GM10847 (cell line): Measurements from ENCODE around the gene KRT35.

Experiments used
- POLR2A ChIP-seq: IDR thresholded peaks from 2 replicates; pipeline ENCODE4 v1.6.1; 2011; ENCODE audit not compliant: insufficient read length; ENCODE audit errors: extremely low read depth

KRT35 gene

DNA sequence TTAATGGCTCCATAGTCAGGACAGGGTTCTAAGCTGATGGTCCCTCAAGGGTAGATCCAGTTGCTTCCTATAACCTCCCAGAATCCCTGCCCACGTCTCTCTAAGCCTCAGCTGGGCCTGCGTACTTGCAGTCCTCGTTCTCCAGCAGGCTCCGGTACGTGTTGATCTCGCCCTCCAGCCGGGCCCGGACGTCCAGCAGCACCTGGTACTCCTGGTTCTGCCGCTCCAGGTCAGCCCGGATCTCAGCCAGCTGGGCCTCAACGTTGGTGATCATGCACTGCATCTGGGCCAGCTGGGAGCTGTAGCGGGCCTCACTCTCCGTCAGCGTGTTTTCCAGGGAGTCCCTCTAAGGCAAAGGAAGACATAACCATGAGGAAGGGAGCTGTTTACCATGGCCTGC is 18.2 kb downstream of the KRT35 start:
- TF ChIP-seq POLR2A, result no peak

DNA sequence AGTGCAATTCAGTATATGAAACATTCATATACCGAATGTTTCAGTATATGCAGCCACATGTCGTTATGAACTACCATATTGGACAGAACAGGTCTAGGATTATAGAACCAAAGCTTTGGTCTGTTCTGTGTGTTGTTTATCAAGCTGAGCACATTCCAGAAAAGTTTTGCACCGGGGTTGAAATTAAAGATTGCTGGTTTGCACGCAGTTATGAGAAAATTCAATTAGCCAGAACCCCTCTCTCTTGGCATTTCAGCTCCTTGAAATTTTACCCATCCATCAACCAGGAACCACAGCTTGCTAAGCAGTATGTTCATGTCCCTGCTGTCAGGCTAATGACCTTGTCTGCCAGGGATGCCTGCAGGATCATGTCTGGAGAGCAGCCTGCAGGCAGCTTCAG is 23.3 kb downstream of the KRT35 start:
- no peak for TF ChIP-seq POLR2A

DNA sequence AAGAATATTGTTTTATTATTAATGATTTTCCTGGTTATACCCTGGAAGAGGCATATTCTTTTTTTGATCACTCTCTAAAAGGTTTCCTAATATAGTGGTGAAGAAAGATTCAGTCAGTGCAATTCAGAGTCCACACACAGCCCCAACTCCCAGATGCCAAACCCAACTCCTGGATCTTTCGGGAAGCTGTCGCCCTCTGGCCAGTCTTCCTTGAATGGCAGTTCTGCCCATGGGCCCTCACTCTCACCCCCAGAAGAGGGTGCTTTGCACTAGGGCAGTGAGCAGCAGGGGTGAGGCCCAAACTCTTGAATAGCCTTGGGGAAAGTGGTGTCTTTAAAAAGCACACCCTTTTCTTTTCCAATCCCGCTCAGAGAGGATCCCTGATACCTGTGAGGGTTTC is 24.7 kb downstream of the KRT35 start:
- no peak for TF ChIP-seq POLR2A

DNA sequence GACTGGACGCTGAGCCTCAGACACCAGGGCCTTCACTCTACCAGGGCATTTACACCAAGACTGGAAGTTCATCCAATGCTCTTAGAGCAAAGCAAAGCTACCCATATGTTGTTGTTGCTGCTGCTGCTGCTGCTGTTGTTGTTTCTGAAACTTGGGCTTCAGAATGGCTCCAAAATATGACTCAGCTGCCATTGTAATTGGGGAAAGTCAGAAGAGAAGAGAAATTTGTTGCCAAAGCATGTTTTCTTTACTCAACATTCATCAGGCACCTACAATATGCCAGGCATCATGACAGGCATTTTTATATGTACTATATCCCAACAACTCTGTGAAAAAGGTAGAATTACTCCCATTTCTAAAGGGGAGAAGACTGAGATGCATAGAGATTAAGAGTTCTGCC is 25.7 kb downstream of the KRT35 start:
- TF ChIP-seq POLR2A, result no peak

DNA sequence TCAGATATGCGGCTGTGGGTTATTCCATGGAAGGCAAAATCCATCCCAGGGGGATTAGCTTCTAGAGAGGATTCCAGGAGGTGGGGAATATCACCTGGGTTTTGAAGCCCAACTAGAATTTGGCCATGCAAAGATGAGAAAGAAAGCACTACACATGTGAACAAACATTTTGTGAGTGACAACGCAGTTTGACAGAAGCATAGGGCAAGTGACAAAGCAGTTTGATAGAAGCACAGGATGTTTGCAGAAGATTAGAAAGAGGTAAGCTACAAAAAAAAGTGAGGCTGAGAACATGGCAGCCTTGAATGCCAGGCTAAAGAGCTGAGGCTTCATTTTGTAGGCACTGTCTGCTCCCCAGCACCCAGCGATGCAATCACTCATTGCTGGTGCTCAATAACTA is 27.9 kb downstream of the KRT35 start:
- no peak for TF ChIP-seq POLR2A

DNA sequence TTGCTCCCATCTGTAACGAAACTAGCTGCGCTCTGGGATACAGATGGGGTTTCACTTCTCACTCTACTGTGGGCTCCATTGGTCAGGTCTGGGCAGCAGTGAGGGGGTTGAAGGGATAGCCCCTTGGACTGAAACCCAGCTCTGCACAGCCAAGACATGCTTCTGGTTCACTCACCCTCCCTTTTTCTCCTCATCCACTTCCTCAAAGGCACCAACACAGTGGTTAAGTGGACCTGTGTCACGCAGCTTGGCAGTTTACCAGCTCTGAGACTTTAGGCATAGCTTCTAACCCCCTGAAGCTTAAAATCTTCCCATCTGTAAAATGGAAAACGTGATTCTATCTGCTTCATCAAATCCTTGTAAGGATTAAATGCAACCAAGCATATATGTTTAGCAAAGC is 28.7 kb downstream of the KRT35 start:
- no peak for TF ChIP-seq POLR2A

DNA sequence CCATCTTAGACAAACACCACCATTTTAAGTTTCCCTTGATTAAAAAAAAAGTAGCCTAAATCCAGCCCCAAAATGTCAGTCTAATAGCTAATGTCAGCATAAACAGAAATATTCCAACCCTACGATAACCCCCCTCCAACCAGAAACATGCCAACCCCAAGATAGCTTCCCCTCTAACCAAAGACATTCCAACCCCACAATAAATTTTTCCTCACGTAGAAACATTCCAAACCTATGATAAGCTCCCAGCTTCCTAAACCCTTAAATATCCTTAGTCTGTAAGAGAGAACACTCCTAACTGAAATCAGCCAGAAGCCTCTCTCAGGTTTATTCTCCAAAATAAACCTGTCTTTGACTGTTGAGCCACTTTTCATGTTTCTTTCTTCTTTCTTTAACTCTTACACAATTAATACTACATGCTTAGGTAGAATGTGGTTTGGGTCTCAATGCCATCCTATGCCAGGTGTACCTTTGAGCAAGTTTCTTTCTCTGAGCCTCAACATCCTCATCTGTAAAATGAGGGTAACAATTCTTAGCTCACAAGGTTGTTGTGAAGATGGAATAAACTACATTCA is 29.7 kb downstream of the KRT35 start:
- TF ChIP-seq POLR2A, result no peak

DNA sequence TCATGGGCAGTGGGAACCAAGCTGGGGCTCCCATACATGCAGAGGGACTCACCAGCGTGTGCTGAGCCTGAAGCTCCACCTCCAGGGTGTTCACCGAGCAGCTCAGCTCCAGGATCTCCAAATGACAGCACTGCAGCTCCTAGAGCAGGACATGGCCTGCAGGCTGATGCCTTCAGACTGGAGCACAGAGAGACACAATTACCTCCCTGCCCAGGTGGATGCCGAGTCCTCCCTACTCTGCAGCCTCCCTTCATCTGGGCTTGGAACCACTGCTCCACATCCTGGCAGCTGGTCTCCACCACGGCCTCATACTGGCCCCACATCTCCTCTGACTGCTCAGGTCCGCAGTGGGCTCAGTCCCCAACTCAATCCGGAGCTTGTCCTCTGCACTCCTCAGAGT is 31.9 kb downstream of the KRT35 start:
- TF ChIP-seq POLR2A, result no peak

DNA sequence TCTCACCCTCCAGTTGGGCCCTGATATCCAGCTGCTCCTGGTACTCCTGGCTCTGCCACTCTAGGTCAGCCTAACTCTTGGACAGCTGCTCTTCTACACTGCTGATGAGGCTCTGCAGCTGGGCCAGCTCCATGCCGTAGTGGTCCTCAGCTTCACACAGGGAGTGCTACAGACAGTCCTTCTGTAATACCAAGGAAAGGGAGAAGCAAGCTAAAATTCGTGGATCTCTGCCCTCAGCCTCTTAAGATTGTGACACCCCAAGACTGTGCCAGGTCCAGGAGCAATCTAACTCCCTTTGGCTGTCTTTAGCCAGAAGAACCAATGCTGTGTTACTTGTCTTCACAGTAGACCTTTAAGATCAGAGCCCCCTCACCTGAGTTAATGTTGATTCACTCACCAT is 32.4 kb downstream of the KRT35 start:
- TF ChIP-seq POLR2A, result no peak

DNA sequence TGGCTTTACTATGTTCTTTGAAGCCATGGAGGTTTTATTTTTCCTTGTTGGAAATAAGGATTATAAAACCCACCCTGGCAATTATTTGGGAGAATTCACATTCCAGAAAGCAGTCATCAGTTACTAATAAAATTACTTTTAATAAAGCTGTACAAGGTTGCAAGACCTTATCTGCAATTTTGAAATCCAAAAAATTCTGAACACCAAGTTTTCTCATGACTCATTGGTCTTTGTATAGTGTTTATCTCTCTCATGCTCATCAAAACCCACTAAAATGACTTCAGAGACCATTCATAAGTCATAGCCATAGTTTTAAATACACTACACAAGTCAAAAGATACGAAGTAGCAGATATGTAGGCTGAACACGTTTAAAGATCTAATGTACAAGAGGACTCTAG is 34.1 kb downstream of the KRT35 start:
- TF ChIP-seq POLR2A, result no peak

DNA sequence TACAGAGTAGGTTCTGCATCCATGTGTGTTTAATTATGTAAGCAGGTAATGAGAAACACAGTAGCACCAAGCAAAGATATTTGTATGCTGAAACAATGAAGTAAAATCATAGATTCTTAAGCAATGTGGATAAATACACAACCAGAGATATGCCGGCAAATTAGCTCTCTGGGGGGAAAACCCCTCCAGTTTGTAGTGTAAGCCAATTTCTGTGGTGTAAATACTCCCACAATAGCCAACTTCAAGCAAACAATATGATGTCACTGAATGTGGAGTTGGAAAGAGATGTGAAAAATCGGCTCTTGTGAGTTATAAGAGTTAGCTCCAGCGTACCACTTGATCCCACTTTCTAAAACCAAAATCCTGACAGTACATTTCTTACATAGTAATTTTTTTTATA is 36.3 kb downstream of the KRT35 start:
- no peak for TF ChIP-seq POLR2A

DNA sequence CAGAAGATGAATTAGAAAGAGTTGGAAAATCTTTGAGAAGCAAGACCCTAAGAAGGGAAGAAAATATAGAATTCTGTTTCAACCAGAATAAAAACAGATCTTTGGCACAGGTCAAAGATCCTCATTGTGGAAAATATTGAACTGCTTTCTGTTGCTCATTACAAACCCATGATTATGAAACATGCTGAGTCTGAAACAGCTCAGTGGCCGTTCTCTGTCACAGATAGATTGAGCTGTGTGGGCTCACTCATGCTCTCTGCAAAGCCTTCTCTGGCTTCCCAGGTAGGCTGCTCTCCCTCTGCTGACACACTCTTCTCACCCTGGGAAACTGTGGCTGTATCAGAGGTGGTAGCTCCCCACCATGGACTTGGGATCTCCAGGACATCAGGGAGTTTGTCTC is 36.8 kb downstream of the KRT35 start:
- TF ChIP-seq POLR2A, result no peak

DNA sequence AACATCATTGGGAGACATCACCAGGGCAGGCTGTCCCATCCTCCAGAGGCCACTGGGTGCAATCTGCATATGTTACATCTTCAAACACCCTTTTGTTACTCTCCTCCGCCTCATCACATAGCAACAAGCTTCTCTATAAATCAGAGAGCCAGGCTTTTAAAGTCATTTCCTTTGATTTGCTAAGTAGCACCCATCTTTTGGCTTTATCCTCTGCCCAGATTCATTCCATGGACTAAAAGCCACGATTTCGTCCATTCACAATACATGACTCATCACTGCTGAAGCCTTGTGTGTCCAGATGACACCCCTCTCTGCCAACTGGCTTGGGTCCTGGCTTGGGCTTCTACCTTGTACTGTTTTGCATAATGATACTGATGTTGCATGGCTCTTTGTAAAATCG is 38.2 kb downstream of the KRT35 start:
- no peak for TF ChIP-seq POLR2A

DNA sequence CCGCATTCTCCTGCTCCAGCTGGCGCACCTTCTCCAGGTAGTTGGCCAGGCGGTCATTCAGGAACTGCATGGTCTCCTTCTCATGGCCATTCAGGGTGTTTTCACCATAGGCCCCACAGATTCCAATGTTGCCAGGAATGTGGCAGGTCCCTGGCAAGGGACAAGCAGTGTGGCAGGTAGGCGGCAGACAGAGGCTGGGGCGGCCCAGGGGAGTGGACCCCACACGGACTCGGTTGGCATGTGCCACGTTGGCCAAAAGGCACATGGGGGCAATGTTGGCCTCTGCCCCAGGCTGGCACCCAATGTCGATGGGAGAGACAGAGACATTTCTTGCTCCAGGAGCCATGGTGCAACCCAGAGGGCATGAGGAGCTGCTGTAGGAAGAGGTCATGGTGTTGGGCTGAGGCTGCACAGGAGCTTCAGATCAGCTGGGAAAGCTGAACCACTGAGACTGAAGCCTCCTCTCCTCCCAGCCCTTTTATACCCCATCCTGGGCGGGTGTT is 40.4 kb downstream of the KRT35 start, which contains the start of gene KRT38:
KRT38 (minus strand) TSS at position 453 of the 503 bp plus-strand sequence; CDS start at position 391, 62 bp downstream.
- no peak for TF ChIP-seq POLR2A

DNA sequence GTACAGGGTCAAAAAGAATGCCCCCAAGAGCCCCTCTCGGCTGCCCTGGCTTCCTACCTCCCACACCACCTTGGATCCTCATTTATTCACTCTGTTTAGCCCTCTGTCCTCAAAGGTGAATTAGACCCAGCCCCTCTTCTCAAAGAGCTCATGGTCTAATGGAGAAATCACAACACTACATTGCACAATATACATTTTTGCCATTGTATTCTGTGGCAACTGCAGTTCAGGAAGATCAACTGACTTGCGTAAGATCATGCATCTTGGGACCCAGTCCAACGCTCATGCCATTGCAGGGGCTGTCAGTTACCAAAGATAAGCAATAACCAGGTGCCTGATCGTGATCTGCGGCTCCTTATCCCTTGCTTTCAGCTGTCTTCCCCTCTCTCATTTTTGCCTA is 41.6 kb downstream of the KRT35 start:
- no peak for TF ChIP-seq POLR2A

DNA sequence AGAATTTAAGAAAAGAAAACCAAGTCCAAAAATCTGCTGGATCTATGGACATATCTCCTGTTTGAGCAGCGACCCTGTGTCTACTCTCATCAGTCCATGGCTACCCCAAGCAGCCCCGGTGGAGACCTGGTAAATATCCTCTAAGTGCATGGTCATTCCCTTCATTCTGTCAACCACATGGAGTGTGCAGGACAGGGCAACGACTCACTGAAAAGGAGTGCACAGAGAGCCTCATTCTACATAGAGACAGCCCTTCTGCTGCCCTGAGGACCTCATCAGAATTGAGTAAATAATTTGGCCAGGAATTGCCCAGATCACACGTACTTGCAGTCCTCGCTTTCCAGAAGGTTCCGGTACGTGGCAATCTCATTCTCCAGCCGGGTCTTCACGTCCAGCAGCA is 43.2 kb downstream of the KRT35 start:
- TF ChIP-seq POLR2A, result no peak

DNA sequence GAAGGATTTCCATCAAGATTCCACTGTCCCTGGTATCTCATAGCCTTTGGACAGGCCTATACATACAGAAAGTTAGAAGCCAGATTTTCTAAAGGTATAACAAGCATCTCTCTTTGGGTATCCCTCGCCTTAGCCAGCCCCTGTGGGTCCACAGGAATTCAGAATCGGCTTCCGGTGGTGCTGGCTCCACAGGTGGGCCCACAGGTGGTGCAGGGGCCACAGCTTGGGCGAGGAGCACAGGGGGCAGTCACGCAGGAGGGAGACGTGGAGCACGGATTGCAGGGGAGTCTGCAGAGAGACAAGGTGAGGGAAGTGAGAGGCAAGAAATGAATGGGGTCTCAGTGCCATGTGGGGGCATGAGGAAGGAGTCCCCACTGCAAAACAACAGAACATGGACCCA is 43.7 kb downstream of the KRT35 start:
- TF ChIP-seq POLR2A, result no peak

DNA sequence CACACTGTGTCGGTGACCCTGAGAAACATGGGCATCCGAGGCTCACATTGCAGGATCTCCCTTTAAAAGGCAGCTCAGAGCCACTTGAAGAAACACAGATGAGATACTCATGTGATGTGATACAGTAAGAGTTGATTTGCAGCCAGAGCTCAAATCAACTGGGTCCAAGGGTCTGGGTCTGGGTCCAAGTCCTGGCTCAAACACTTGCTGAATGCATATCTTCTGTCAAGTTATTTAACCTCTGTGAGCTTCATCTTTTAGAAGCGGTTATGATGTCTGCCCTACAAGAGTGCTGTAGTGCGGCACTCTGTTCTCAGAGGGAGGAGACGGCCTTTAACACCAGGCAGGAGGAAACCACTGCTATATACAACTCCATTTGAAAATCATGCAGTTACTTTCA is 46.5 kb downstream of the KRT35 start:
- TF ChIP-seq POLR2A, result no peak

DNA sequence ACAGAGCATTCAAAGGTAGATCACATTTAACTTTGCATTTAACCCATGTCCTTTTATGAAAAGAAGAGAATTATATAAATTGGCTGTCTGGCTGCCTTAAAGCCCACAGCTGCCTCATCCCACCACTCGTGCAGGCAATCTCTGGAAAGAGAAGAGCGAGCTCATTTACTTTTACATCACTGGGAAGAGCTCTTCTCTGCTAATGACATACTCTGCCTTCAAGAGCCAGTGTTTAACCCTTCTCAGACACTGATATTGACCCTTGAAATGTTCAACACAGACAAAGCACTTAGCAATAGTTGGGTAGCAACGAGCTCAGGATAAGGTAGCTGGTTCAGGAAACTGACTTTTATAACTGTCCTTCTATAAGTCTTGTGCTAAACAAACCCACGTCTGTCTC is 46.9 kb downstream of the KRT35 start:
- no peak for TF ChIP-seq POLR2A
